Colonic mucosa (tissue), 4 donors: ENCODE data around the gene CDKL5. TPM values are rescaled to one million over a fixed set of nuclear protein-coding genes. Genes with fewer than 3 reads are reported as not detected.

ENCODE experiments used
- DNase-seq: peaks from one replicate; pipeline ENCODE4 v3.0.0-alpha.2; 2020
- H3K27ac ChIP-seq: fragments of 200-600 bp; one replicate; pipeline ENCODE4 v1.8.0; 2021
- H3K27me3 ChIP-seq: fragments of 200-600 bp; one replicate; pipeline ENCODE4 v1.8.0; 2021
- H3K36me3 ChIP-seq: fragments of 200-600 bp; one replicate; pipeline ENCODE4 v1.8.0; 2021
- H3K4me1 ChIP-seq: fragments of 200-600 bp; one replicate; pipeline ENCODE4 v1.8.0; 2021; ENCODE audit warnings: mild to moderate bottlenecking
- H3K4me3 ChIP-seq: fragments of 200-600 bp; one replicate; pipeline ENCODE4 v1.8.0; 2021
- H3K9ac ChIP-seq, 2 donors: one replicate each; pipeline ENCODE4 v1.7.0; 2013; ENCODE audit warnings: control low read depth in 2 of 2, low read depth in 2 of 2, low read length in 2 of 2
- H3K9me3 ChIP-seq: fragments of 200-600 bp; one replicate; pipeline ENCODE4 v1.8.0; 2021
- intact Hi-C: fragments of 100-400 bp; cut with DNase I; formaldehyde crosslinking; loops from one replicate; pipeline ENCODE4 v1.14.1; 2022
- total RNA-seq, 2 donors: library from RNA; stranded (reverse); fragmentation: NEBNext Ultra II Directional in 1 of 2; extraction: Animal tissue kit (Norgen Biotek cat#: 25700) in 1 of 2; gene quantifications; one replicate each; pipeline ENCODE4 v1.2.1, GENCODE V29; 2021
- TF ChIP-seq, protein P1 (sequence below): fragments of 200-600 bp; IDR thresholded peaks from one replicate; pipeline ENCODE4 v1.8.0; 2022; ENCODE audit warnings: antibody characterized with exemption, mild to moderate bottlenecking
- donor health status: healthy.
- donor health status: DM: no; HTN: no; CAD: no.
- donor health status: DM: no; HTN: no; CAD: no.

The CDKL5 gene
- total RNA-seq, 2 donors from 2014 or later, result 3.7 to 4.4 TPM

DNA sequence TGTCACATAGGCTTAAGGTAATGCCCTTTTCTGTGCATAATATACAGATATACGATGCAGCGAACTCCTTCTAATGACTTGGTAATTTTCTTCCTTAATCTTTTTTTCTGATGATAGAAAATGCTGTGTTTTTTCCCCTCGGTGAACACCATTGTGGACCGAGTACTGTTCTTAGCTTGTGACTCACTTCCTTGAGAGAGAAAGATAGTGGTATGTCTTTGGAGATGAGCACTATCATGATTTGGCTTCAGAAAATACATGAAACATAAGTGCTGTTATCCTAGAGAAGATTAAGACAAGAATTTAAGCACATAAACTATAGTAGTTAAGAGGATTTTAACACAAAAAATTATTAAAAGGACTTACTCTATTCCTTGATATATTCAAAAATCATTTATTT lies 182.6 kb downstream of the CDKL5 start:
- Histone ChIP-seq H3K36me3 (no peaks in the 10 kb centered on the region), H3K4me3 (no peak overlapping the region), H3K27ac (no peak overlapping the region), H3K9ac (no peak overlapping the region), H3K27me3 (no peaks in the 10 kb centered on the region), H3K9me3 (no peaks in the 10 kb centered on the region), H3K4me1 (no peaks in the 10 kb centered on the region)
- DNase-seq, result no peak
- TF ChIP-seq, protein P1, sequence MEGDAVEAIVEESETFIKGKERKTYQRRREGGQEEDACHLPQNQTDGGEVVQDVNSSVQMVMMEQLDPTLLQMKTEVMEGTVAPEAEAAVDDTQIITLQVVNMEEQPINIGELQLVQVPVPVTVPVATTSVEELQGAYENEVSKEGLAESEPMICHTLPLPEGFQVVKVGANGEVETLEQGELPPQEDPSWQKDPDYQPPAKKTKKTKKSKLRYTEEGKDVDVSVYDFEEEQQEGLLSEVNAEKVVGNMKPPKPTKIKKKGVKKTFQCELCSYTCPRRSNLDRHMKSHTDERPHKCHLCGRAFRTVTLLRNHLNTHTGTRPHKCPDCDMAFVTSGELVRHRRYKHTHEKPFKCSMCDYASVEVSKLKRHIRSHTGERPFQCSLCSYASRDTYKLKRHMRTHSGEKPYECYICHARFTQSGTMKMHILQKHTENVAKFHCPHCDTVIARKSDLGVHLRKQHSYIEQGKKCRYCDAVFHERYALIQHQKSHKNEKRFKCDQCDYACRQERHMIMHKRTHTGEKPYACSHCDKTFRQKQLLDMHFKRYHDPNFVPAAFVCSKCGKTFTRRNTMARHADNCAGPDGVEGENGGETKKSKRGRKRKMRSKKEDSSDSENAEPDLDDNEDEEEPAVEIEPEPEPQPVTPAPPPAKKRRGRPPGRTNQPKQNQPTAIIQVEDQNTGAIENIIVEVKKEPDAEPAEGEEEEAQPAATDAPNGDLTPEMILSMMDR, result no peak
- intact Hi-C loops, result no loop called here

DNA sequence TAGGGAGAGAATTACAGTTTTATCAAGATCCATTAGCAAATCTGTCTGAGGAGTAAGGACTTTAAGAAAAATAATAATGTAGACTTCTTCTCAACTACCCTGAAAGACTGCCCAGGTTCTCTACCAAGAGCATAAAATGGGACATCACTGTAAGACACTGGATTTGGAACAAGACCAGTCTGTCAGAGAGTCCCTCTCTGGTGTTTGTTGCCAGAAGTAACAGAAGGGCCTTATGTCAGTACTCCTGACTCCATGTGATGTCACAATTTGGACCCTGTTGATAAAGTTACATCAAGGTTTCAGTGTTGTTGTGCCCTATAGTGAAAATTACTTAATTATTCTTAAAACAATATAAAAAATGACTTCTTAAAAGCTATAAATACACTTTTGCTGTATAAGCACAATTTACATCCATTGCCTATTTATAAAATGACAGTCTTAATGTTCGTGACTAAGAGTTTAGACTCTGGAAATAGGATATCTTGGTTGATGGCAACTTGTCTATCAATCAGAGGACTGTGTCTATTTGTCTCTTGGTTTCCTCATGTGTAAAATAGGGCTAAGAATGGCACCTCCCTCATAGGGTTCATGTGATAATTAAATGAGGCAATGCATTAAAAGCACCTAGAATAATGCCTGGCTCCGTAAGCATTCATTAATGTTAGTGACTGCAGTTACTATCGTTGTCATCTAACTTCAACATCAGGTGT lies 188.7 kb downstream of the CDKL5 start:
- Histone ChIP-seq H3K36me3 (no peaks in the 10 kb centered on the region), H3K4me1 (no peaks in the 10 kb centered on the region), H3K27ac (no peak overlapping the region), H3K27me3 (no peaks in the 10 kb centered on the region), H3K9me3 (no peaks in the 10 kb centered on the region), H3K9ac (no peak overlapping the region), H3K4me3 (no peak overlapping the region)
- DNase-seq, result no peak
- TF ChIP-seq, protein P1, result no peak
- intact Hi-C loops, result no loop called here

DNA sequence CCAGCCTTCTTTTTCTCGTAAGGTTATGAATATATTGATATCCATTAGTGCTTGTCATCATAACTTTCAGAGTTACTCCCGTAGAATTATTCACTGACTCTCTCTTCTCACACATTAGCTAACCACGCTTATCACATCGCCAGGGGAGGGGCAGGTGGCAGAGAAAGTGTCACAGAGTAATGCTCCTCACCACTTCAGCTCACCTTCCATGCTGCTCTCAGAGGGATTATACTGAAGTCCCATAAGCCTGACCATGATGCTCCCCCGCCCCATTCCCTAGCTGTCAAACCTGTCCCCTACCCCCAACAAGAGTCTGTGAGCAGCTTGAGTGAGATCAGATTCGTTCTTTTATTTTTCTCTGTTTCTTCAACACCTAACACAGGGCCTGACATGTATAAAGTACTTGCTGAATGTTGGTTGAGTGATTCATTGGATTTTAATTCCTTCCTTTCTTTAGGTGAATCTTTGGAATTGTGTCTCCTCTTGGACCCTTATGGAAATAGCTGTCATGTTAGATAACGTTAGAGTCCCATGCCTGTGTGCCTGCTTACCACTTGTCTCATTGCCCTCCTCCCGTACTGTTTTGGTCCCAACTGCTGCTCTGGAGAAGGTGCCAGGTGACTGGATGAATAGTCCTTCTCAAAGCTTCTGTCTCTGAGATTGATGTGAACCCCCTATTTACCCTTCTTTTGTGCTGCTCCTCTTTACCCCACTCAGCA lies 191.4 kb downstream of the CDKL5 start:
- no peak for DNase-seq
- H3K36me3 ChIP-seq, result no peaks in the 10 kb centered on the region

DNA sequence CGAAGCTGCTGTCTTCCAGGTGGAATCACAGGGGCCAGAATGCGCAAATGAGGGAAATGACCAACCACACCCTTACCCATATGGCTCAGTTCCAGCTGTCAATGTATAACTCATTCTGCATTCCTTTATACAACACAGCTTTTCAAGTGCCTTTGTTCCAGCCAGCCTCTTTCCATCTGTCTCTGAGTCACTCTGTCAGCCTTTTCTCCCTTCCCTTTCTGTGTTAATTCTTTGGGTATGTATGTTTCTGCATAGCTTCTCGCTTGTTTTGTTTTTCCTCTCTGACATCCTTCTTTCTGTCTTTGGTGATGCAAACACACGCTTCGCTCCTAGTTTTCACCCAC lies 192.0 kb downstream of the CDKL5 start:
- intact Hi-C loops, result no loop called here
- no peaks in the 10 kb centered on the region for H3K27me3 ChIP-seq
- TF ChIP-seq, protein P1, result no peak
- H3K27ac ChIP-seq, result peak overlapping the region; percentile 28
- H3K9ac ChIP-seq, result peak overlapping the region in 1 of 2 donors; percentile 7
- H3K36me3 ChIP-seq, result no peaks in the 10 kb centered on the region
- H3K9me3 ChIP-seq, result no peaks in the 10 kb centered on the region
- H3K4me1 ChIP-seq, result no peaks in the 10 kb centered on the region
- peak; percentile 67 for DNase-seq
- H3K4me3 ChIP-seq, result no peak overlapping the region

More for the DNA sequence above, 191.4 kb downstream of the CDKL5 start:
- H3K27me3 ChIP-seq, result no peaks in the 10 kb centered on the region
- TF ChIP-seq, protein P1, result no peak
- no peak overlapping the region for H3K27ac ChIP-seq
- no peaks in the 10 kb centered on the region for H3K9me3 ChIP-seq
- H3K4me1 ChIP-seq, result no peaks in the 10 kb centered on the region
- intact Hi-C loops, result no loop called here
- no peak overlapping the region for H3K4me3 ChIP-seq
- no peak overlapping the region for H3K9ac ChIP-seq

DNA sequence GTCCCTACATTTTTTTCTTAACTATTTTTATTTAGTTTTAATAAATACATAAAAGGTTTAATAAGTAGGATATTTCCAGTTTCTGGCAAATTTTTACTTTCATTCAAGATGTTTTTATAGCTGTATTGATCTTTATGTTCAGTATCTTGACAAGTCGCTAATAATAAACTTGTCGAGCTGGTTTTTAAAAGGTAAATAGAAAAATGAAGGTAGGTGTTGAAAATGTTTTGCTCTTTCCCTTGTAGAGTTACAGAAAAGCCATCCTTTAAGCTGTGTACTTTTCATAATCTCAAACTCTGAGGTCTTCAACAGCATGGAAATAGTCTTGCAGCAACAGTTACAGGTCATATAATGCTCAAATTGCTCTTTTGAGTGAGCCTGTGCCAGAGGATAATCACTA lies 193.9 kb downstream of the CDKL5 start:
- H3K27ac ChIP-seq, result no peak overlapping the region
- no peaks in the 10 kb centered on the region for H3K9me3 ChIP-seq
- H3K4me3 ChIP-seq, result no peak overlapping the region
- no peak for DNase-seq
- H3K9ac ChIP-seq, result no peak overlapping the region
- intact Hi-C loops, result no loop called here
- no peaks in the 10 kb centered on the region for H3K27me3 ChIP-seq
- TF ChIP-seq, protein P1, result no peak
- no peaks in the 10 kb centered on the region for H3K4me1 ChIP-seq
- H3K36me3 ChIP-seq, result no peaks in the 10 kb centered on the region
